ENCODE measurements around the gene TMEM204.

Gene TMEM204

GRCh38 chr16:1500465-1501150 lies 32.9 kb upstream of the TMEM204 start:
- no peak for DNase-seq

GRCh38 chr16:1501630-1502029 lies 31.8 kb upstream of the TMEM204 start:
- DNase-seq = no peak

GRCh38 chr16:1502092-1503004 lies 31.1 kb upstream of the TMEM204 start:
- DNase-seq = no peak

- DNase-seq = no peak
Observed at GRCh38 chr16:1503110-1503955, 30.1 kb upstream of the TMEM204 start.

- DNase-seq = no peak
Observed at GRCh38 chr16:1505073-1505844, 28.2 kb upstream of the TMEM204 start.

GRCh38 chr16:1505912-1506311 lies 27.6 kb upstream of the TMEM204 start:
- no peak for DNase-seq

GRCh38 chr16:1506494-1507213 lies 26.8 kb upstream of the TMEM204 start:
- no peak for DNase-seq

- DNase-seq = no peak
Observed at GRCh38 chr16:1508494-1509187, 24.8 kb upstream of the TMEM204 start.

GRCh38 chr16:1509307-1510221 lies 23.9 kb upstream of the TMEM204 start:
- DNase-seq = no peak

GRCh38 chr16:1510272-1510671 lies 23.2 kb upstream of the TMEM204 start:
- no peak for DNase-seq

GRCh38 chr16:1510941-1511351 lies 22.5 kb upstream of the TMEM204 start:
- no peak for DNase-seq

GRCh38 chr16:1511662-1512569 lies 21.6 kb upstream of the TMEM204 start:
- no peak for DNase-seq

GRCh38 chr16:1512774-1513173 lies 20.7 kb upstream of the TMEM204 start:
- no peak for DNase-seq

GRCh38 chr16:1514507-1514906 lies 19.0 kb upstream of the TMEM204 start:
- no peak for DNase-seq

GRCh38 chr16:1518626-1519135 lies 14.8 kb upstream of the TMEM204 start:
- no peak for DNase-seq

GRCh38 chr16:1519831-1520230 lies 13.6 kb upstream of the TMEM204 start:
- DNase-seq = no peak

- DNase-seq = no peak
Observed at GRCh38 chr16:1520461-1520860, 13.0 kb upstream of the TMEM204 start.

GRCh38 chr16:1523581-1524245 lies 9.8 kb upstream of the TMEM204 start:
- DNase-seq = no peak
